Measurements from ENCODE around the gene DDX23. TPM values are rescaled to one million over a fixed set of nuclear protein-coding genes. Genes with fewer than 3 reads are reported as not detected.

DDX23 gene
- total RNA-seq, 1 donor from 2014 or later: 55.8 TPM

DNA sequence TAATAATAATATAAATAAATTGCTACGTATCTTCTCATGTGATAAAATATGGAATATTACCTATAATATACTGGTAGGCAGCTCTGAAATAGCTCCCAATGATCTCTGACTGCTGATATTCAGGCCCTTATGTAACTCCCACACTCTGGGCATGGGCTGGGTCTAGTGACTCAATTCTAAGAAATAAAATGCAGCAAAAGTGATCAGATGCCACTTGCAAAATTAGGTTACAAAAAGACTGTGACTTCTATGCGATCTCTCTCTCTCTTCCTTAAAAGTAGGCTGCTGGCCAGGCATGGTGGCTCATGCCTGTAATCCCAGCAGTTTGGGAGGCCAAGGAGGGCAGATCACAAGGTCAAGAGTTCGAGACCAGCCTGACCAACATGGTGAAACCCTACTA is 44.0 kb downstream of the DDX23 start:
- FAIRE-seq (no peak), DNase-seq (ENCODE audit: low spot score in 2 of 2) (no peak)

DNA sequence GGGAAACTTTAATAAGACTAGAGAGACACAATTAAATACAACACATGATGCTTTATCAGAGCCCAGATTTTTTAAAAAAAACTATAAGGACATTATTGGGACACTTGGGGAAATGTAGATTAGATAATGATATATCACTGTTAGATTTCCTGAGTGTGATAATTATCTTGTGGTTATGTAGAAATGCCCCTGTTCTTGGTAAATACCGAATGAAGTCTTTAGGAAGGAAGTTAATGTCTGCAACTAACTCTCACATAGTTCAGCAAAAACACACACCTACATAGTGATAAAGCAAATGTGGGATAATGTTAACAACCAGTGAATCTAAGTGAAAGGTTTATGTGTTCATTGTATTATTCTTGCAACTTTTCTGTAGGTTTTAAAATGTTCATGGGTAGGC is 48.3 kb downstream of the DDX23 start:
- no peak for DNase-seq (ENCODE audit: low spot score in 2 of 2)
- no peak for FAIRE-seq

DNA sequence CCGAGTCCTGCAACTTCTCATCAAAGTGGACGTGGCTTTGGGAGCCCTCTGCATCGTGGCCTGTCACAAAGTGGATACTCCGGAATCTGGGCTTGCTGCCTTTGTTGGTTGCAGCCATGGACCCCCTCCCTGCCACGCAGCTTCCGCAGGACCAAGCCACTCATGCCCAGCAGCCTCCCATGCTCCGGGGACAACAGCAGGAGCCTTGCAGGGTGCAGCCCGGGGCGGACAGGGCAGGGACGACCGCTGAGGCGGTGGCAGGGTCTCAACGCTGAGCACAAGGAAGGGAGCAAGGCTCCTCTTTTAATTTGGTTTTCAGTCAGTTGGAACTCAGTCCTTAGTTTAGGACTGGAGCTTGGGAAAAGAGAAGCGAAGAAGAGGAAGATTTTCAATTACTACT is 51.0 kb downstream of the DDX23 start:
- DNase-seq (ENCODE audit: low spot score in 2 of 2): no peak
- no peak for FAIRE-seq

DNA sequence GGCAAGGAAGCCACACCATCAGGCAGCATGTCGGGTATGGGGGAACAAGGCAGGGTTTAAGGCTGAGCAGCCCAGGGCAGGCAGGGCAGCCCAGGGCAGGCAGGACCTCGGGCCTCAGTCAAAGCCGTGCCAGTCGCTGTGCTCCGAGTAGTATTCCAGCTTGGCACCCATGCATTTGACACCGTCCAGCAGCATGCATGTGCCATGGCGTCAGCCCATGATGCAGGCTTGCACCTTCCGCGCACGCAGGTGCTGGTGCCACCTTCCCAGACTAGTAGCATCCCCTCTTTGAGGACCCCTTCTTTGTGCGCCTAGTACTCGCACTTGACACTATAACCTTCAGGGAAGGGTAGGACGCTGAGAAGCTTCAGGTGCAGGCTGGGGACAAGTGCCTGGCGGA is 51.5 kb downstream of the DDX23 start:
- FAIRE-seq (no peak), DNase-seq (ENCODE audit: low spot score in 2 of 2) (no peak)

DNA sequence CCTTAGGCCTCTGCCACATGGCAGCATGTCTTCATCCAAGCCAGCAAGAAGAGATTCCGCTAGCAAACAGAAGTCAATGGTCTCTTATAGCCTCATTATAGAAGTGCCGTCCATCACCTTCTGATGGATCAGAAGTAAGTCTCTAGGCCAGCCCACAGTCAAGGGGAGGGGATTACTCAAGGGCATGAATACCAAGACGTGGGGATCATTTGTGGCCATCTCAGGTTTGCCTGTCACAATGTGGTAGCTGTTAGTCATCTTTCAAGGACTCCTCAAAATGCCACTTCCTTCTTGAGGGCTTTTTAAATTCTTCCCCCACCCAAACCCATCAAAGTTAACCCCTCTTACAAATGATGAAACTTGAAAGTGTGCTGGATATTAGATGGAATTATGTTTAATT is 55.0 kb downstream of the DDX23 start:
- DNase-seq (ENCODE audit: low spot score in 2 of 2): no peak
- FAIRE-seq: no peak

DNA sequence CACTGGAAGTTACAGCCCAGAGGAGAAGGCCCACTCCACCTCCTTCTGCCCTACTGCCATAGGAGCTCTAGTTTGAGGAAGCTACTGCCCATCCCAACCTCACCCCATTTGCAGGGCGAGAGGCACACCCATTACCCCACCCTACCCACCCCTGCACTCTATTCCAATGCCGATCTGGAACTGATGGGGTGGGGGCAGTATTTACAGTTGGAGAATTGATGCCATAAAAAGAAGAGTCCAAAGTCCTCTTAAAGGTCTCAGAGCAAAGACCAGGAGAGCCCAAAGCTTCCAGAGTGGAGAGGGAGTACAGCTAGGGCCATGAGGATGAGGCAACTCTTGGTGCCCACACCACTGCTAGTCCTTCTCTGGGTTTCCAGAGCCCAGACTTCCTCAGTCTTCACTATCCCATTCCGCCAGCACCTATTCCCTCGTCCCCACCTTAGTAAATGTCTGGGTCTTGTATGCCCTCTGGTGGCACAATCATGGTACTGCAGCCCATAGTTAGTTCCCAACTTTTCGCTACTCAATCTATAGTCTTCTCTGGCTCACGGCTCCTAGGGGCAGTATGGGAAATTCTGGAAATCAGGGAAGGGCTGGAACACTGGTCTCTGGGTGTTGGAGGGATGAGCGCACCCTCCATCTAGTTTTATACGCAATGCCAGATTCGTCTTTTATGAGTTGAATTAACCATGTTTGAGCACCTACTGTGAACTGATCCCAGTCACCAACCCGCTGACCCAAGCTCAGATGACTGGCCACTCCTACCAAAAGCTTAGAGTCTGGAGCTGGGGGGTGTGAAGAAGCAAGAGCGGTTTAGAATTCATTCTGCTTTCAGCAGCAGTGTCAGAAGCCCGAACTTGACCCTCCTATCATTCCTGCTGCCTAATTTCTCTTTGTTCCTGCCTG is 56.2 kb downstream of the DDX23 start:
- FAIRE-seq (no peak), DNase-seq (ENCODE audit: low spot score in 2 of 2) (peak; percentile 81 to 85)

DNA sequence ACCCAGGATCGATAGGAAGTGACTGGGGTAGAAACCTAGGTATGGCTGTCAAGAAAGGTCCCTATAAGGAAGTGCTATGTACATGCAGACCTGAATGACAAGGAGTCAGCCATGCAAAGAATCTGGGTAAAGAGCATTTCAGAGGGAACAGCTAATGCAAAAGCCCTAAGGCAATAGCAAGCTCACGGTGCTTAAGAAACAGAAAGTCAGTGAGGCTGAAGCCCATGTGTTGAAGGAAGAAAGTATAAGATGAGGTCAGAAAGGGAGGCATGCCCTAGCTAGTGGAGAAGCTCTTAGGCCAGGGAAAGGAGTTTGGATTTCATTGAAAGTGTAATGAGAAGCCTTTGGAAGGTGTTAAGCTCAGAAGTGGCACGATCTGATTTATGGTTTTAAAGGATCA is 57.1 kb downstream of the DDX23 start:
- FAIRE-seq (no peak), DNase-seq (ENCODE audit: low spot score in 2 of 2) (no peak)

DNA sequence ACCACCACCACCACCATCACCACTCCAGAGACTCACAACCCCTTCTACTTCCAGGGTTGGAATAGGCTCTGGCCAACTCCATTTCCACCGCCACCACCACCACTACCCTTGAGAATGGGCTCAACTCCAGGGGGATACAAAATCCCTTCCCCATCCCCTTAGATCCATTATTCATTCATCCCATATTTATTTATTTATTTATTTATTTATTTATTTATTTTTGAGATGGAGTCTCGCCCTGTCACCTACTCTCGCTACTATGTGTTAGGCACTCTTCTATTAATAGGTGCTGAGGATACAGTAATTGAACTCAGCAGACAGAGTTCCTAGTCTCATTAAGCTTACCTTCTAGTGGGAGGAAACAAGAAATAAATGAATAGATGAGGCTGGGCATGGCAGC is 58.3 kb downstream of the DDX23 start:
- no peak for FAIRE-seq
- DNase-seq (ENCODE audit: low spot score in 2 of 2): no peak

DNA sequence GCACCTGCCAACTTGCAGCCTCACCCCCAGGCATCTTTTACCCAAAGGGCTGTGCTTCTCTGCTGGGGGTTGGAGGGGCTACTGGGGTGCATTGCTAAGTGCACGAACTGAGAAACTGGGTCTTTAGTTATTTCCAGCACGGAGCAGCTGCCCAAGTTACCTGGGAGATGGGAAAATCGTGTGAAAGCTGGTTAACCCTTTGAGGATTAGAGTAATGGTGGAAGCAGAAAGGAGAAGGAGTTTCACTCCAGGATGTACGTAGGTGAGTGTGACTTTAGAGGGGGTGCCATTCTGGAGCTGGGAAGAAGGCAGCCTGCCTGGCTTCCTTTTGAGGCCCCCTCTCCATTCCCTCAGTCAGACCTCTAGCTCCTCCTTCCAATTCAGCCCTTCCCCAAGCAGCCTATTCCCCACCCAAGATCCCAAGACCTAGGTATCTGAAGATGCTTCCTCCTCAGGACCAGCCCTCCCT is 62.1 kb downstream of the DDX23 start:
- FAIRE-seq (no peak), DNase-seq (ENCODE audit: low spot score in 2 of 2) (no peak)

DNA sequence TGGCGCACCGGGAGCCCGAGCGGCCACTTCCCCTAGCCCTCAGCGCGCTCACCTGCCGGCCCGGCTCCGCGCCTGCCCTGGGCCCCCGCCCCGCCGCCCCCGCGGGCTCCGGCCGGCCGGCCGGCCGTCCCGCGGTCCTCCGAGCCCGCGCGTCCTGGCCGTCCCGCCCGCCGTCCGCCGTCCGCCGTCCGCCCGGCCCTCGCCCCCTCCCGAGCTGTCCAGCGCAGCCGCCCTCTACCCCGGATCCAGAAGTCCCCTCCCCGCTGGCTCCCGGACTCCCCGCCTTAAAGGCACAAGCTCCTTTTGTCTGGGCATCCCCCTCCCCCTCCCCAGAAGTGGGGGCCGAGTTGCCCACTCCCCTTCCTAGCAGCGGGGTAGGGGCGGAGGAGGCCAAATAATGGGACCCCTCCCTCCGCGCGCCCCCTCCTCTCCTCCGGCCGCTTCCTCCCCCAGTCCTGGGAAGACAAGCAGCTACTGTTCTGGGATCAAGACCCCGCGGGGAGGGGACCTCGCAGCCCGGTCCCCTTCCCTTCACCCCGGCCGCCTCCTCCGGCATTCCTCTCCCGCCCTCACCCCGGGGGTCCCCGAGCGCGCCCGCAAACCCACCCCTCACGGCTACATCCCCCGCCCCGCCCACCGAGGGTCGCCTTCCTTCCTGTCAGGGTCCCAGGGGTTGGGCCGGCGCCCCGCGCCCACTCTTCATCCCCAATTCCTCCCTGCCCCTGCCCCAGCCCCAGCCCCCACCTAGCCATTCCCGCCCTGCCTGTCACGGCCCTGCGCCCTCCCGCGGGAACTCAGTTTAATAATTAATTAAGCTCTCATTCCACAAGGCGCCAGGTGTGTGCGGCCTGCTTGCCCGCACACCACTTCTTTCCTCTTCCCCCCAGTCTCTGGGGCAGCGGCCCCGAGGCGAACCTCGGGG is 62.8 kb downstream of the DDX23 start, which contains the start of gene ADCY6:
TSS of gene ADCY6 (minus strand) at position 236 of the 922 bp plus-strand sequence. CDS start 5,655 bp downstream, outside the sequence.
- FAIRE-seq: no peak
- DNase-seq (ENCODE audit: low spot score in 2 of 2): peak; percentile 89 to 90

DNA sequence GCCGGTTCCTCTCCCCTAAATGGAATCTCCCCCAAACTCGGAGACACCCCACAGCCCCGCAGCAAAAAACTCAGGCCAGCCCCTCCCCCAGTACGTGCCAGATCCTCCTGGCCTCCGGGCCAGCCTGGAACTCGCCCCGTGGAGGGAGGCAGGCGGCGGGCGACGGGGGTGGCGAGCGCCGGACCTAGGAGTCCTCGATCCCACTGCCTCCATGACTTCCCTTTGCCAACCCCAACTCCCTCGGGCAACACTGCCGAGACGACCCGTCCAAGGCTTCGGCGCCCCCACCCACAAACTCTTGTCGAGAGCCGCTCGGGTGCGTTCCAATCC is 63.5 kb downstream of the DDX23 start:
- no peak for DNase-seq (ENCODE audit: low spot score in 2 of 2)

DNA sequence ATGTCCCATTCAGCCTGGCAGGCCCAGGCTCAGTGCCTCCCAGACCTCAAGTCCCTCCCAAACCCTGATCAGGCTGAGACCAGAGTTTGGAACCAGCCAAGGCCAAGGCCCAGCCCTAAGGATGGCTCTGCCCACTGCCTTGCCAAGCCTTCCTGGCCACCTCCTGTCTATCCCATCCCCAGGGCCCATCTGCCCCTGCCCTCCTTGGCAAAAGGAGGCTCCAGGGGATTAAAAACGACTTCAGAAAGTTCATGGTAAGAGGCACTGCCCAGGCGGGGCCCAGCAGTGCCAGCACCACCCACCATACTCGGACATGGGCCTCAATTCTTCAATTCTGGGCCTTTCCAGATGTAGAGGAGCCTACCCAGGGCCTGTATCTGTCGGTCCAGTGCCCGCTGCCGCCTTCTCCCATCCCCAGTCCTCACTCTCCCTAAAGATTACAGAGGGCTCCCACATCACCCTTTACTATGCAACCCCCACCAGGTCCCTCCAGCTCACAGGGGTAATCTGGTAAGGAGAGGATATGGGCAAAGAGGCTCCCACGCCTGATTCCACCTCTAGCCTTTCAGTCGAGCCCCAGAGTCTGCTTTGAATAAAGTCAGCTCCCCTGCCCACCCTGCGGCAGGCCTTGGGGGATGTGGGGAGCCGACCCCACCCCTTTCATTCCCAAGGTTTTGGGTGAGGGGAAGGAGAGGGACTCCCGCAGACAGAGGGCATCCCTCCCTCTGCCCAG is 64.0 kb downstream of the DDX23 start:
- DNase-seq (ENCODE audit: low spot score in 2 of 2) (no peak), FAIRE-seq (no peak)

More for the DNA sequence above, 63.5 kb downstream of the DDX23 start:
- FAIRE-seq: no peak

DNA sequence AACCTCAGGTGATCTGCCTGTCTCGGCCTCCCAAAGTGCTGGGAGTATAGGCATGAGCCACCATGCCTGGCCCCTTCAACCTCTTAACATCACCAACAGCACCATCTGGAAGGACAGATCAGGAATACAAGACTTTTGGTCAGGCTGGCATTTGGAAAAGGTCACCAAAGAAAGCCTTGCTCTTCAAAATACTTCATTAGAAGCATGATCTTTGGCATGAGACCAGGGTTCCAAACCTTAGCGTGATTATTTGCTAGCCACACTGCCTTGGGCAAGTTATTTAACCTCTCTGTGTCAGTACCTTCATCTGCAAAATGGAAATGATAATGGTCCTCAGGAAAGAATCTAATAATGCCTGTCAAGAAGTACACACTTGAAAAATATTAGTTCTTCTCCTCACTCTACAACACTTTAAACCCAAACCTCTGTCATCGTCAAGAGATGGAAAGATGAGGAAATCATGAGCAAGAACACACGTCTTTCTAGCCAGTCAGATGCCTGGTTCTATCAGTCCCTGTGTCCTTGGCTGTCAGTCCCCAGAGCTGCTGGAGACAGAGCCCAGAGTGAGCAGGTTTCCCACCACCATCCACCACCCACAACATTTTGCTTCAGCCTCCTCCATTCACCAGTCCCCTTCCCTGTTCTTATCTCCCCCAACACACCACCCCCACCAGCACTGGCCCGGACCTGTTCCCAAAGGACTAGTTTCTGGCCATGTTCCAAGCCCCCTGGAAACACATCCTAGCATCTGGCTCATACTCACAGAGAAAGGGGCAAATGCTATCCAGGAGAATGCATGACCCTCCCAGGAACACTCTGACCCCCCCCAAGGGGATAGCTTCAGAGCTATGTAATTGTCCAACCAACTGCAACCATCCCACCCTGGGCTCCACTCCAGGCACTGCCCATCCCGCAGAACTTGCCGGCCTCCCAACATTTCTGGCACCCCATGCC is 65.1 kb downstream of the DDX23 start:
- FAIRE-seq: no peak
- no peak for DNase-seq (ENCODE audit: low spot score in 2 of 2)

DNA sequence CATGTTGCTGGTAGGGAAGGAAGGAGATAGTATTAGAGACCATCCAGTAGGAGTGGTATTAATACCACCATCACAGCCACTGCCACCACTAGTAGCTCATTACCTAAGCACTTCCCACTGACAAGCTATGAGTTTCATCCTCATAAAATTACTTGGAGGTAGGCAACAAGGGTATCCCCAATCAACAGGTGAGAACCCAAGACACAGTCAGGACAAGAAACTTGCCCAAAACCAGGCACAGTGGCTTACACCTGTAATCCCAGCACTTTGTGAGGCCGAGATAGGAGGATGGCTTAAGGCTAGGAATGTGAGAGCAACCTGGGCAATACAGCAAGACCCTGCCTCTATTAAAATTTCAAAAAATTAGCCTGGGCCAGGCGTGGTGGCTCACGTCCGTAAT is 68.5 kb downstream of the DDX23 start:
- no peak for DNase-seq (ENCODE audit: low spot score in 2 of 2)
- no peak for FAIRE-seq

DNA sequence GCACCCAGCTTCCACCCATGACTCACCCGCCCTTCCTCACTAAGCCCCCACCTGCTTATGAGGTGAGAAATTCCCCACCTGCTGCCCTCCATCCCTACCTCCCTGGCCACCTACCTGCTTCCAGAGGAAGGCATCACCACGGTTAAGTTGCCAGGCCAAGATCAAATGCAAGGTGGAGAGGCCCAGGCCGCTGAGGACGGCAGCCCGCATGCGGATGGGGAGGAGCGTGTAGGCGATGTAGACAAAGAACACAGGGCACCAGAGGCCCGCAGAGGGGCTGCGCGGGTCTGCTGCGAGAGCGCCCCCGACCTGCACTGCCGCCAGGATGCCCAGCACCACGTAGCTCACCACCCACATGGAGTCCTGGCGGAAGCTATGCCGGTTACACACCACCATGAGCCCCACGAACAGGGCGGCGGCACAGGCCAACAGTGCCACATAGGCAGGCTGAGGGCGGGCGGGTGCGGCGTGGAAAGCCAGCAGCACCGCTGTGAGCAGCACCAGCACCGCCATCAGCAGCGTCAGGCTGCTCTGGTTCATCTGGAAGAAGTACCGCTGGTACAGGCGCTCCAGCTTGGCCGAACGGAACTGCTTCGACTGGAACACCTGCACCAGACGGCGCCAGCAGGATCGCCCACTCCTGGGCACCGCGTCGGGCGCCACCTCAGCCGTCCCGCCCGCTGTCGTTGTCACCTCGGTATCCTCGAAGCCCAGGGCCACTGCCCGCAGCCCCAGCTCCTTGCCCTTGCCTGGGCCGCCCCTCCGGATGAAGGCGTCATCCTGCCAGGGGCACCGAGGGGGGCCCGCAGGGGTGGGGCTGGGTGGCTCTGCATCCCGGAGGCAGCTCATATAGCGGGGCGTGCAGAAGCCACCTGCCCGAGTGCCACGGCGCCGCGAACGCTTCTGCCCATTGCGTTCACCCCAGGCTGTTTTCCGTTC is 69.2 kb downstream of the DDX23 start:
- no peak for FAIRE-seq
- DNase-seq (ENCODE audit: low spot score in 2 of 2): no peak

DNA sequence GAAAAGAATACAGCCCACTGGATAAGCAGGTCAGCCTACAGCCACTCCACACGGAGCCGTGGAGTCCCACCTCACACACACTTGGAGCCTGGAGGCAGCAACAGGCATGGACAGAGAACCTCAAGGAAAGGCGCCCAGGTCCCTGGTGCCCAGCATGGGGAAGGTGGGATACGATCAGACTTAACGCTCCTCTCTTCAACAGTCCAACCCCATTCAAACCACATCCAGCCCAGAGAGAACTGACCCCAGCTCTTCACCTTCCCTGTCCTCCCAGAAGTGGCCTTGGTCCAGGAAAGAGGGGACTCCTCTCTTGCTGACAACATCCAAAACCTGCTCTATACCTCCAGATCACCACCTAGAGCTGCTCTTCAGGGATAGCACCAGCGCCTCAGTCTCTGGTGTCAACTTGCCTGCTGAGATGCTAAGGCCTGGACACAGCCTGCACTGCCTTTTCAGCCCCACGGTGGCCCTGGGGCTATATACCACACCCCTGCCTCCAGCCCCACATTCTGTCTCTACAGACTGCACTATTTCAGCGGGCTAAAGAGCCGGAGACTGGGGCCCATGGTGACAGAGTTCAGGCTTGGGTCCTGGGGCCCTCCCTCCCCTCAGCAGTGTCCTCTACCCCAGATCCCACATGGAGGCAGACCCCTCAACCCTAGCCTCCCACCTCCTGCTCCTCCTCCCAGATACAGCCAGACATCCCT is 70.1 kb downstream of the DDX23 start:
- DNase-seq (ENCODE audit: low spot score in 2 of 2) (no peak), FAIRE-seq (no peak)

DNA sequence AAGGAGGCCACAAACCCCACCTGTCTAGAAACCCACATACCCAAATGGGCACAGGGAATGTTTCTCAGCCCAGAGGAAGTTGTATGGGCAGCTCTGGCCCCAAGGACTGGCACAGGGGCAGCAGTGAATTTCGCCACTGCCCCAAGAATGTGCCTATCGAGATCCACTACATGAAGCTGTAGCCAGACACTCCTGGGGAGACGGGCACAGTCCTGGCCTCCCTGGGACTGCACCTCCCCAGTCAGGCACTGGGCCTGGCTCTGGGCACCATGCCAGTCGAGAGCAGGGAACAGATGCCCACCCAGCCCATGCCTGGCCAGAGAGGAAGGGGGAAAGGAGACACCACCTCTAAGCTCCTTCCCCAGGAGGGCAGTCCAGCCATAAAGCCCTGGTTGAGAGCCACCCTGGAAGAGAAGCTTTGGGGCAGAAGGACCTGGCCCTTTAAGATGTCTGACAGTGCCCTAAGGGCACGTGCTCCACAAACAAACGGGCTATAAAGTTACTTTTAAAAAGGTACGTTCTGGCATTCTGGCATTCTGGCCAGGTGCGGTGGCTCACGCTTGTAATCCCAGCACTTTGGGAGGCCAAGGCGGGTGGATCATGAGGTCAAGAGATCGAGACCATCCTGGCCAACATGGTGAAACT is 71.5 kb downstream of the DDX23 start:
- DNase-seq (ENCODE audit: low spot score in 2 of 2): no peak
- no peak for FAIRE-seq
